Motor neuron (in vitro differentiated cells): ENCODE measurements around the gene ANKLE2. TPM values are rescaled to one million over a fixed set of nuclear protein-coding genes. Genes with fewer than 3 reads are reported as not detected.
"Not testable (repeated sequence)": the region's sequence is repeated elsewhere in the genome, so short reads cannot be mapped to it uniquely, and the experiment has no call there.

Source experiments
- ATAC-seq, 8 experiments: fragments of 200-7000 bp; cut with Tn5 transposase; replicated peaks in 6 of 8; 2 replicates each; pipeline ENCODE4 v1.8.0; 2021; ENCODE audit warnings: mild to moderate bottlenecking in 8 of 8, moderate library complexity in 8 of 8
- H3K27ac ChIP-seq, 2 donors: fragments of 250-450 bp; sonication (Bioruptor Pico); 2 replicates each; pipeline ENCODE4 v1.9.0; 2021; ENCODE audit warnings: antibody characterized with exemption in 2 of 2, mild to moderate bottlenecking in 2 of 2, moderate library complexity in 1 of 2
- H3K4me1 ChIP-seq, 2 donors: fragments of 250-450 bp; sonication (Bioruptor Pico); replicated peaks in 1 of 2; 2 replicates each; pipeline ENCODE4 v1.6.1; 2021; ENCODE audit warnings: antibody characterized with exemption in 2 of 2, mild to moderate bottlenecking in 2 of 2, moderate library complexity in 1 of 2
- H3K4me3 ChIP-seq, 5 donors: fragments of 250-450 bp; sonication (Bioruptor Pico); 2 replicates each; pipeline ENCODE4 v1.9.0; 2021; ENCODE audit warnings: antibody characterized with exemption in 5 of 5, mild to moderate bottlenecking in 5 of 5, moderate library complexity in 4 of 5
- WGBS, 10 experiments: fragments of 450-650 bp; shearing (Covaris generic); methylation state at CpG; one replicate each; pipeline ENCODE4 v1.0.0; 2022; 5-methylcytosine and 5-hydroxymethylcytosine counted together
- in situ Hi-C, 9 experiments: fragments of 400-800 bp; cut with MboI; loops; one replicate each; pipeline ENCODE4 v1.15.0; 2021; ENCODE audit warnings: low sequenced_read_pairs in 9 of 9, low pct_unique_long_range_greater_than_20kb in 2 of 9; ENCODE audit not compliant: unreplicated experiment in 9 of 9
- total RNA-seq, 8 experiments: library from RNA; unstranded; fragments of 300-600 nt; gene quantifications; 2 replicates each; pipeline versions ENCODE4 v1.2.3 to v1.2.4, GENCODE V29; 2022

Gene ANKLE2
- total RNA-seq, 8 experiments from 2014 or later, result 22.6 to 78.8 (median 36.8) TPM

DNA sequence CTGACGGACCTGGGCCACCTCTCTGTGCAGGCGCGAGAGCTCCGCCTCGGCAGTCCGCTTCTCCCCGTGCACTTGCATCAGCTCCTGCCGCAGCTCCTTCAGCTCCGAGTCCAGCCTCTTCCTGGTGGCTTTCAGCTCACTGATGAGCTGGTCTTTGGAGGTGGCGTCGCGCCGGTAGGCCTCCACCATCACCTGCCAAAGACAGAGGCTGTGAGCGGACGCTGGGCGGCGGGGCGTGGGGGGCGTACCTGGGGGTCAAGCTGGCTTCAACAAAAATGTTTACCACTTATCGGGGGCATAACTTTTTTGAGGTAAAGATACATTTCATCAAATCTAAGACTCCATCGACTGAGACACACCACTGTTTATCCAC, 27.5 kb upstream of the ANKLE2 start:
- H3K4me3 ChIP-seq, result no peak overlapping the region
- no peak for ATAC-seq
- in situ Hi-C loops, result no loop called here
- no peak overlapping the region for H3K27ac ChIP-seq
- no peaks in the 10 kb centered on the region for H3K4me1 ChIP-seq
- WGBS, 10 experiments, result 90% methylated on average over 8 of the region's 21 CpGs; no CpG with 5 or more reads in 9 of the 10 experiments

GRCh38 chr12:132788375-132789098, 26.9 kb upstream of the ANKLE2 start:
- no peak overlapping the region for H3K27ac ChIP-seq
- no peak for ATAC-seq
- in situ Hi-C loops, result no loop called here
- WGBS, 10 experiments, result 85 to 100% (median 97%) methylated on average over 1 to 9 of the region's 29 CpGs; no CpG with 5 or more reads in 3 of the 10 experiments
- H3K4me3 ChIP-seq, result no peak overlapping the region
- no peaks in the 10 kb centered on the region for H3K4me1 ChIP-seq

GRCh38 chr12:132787877-132788276, 26.2 kb upstream of the ANKLE2 start:
- ATAC-seq, result no peak
- H3K4me1 ChIP-seq, result no peaks in the 10 kb centered on the region
- in situ Hi-C loops, result no loop called here
- WGBS, 10 experiments, result 100% methylated on average over 2 of the region's 15 CpGs; no CpG with 5 or more reads in 9 of the 10 experiments
- H3K27ac ChIP-seq, result no peak overlapping the region
- H3K4me3 ChIP-seq, result no peak overlapping the region

DNA sequence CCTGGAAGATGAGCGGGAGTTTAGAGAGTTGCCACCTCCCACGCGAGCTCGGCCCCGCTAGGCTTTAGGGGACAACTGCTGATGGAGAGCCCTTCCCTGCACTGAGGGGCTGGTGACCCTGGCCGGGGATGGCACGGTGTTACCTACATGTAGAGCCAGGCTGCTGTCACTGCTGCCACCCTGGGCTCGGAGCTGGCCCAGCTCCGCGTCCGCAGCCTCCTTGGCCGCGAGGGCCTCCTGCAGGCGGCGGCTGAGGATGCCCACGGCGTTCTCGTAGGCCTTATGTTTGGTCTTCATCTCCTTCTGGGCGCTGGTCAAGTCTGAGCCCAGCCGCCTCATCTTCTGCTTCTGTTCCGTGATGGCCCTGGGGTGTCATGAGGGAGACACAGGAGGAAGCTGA, 24.6 kb upstream of the ANKLE2 start:
- Histone ChIP-seq H3K27ac (no peak overlapping the region), H3K4me1 (no peaks in the 10 kb centered on the region), H3K4me3 (no peak overlapping the region)
- 80 to 100% (median 96%) methylated on average over 1 to 20 of the region's 21 CpGs; no CpG with 5 or more reads in 4 of the 10 experiments for WGBS, 10 experiments
- no peak for ATAC-seq
- in situ Hi-C loops, result no loop called here

DNA sequence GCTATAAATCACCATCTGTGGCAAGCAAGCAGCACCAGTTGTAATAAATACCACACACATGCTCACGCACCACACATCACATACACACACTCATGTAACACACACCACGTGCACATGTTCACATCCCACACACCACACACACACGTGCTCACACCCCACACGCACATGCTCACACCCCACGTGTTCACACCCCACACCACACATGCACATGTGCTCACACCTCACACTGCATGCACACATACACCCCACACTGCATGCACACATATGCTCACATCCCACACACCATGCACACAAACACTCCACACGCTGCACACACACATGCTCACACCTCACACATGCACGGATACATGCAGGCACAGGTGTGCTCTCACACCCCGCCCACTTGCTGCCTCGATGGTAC, 22.9 kb upstream of the ANKLE2 start:
- peak in 3 of 8 experiments; percentile 18 to 23 (median 20) for ATAC-seq
- in situ Hi-C loops, result no loop called here
- Histone ChIP-seq H3K4me1 (no peaks in the 10 kb centered on the region), H3K27ac (no peak overlapping the region), H3K4me3 (no peak overlapping the region)
- WGBS, 10 experiments, result 38 to 100% (median 89%) methylated on average over 1 to 7 of the region's 9 CpGs; no CpG with 5 or more reads in 4 of the 10 experiments

- peak in 2 of 8 experiments; percentile 28 to 31 for ATAC-seq
- 42 to 100% (median 93%) methylated on average over 1 to 14 of the region's 22 CpGs; no CpG with 5 or more reads in 3 of the 10 experiments for WGBS, 10 experiments
- in situ Hi-C loops, result no loop called here
- no peak overlapping the region for H3K27ac ChIP-seq
- no peaks in the 10 kb centered on the region for H3K4me1 ChIP-seq
- H3K4me3 ChIP-seq, result no peak overlapping the region
These were observed 22.4 kb upstream of the ANKLE2 start for GRCh38 chr12:132783917-132784531.

GRCh38 chr12:132781938-132782337, 20.3 kb upstream of the ANKLE2 start:
- H3K4me1 ChIP-seq, result no peaks in the 10 kb centered on the region
- WGBS, 10 experiments, result 78 to 97% (median 91%) methylated on average over 4 to 8 of the region's 12 CpGs; no CpG with 5 or more reads in 5 of the 10 experiments
- no peak overlapping the region for H3K27ac ChIP-seq
- no peak for ATAC-seq
- in situ Hi-C loops, result no loop called here
- no peak overlapping the region for H3K4me3 ChIP-seq

- peak in 4 of 8 experiments; percentile 19 to 28 (median 24) for ATAC-seq
- in situ Hi-C loops, result no loop called here
- no peak overlapping the region for H3K27ac ChIP-seq
- no peak overlapping the region for H3K4me3 ChIP-seq
- no peaks in the 10 kb centered on the region for H3K4me1 ChIP-seq
- WGBS, 10 experiments, result 84 to 98% (median 90%) methylated on average over 2 to 8 of the region's 30 CpGs; no CpG with 5 or more reads in 7 of the 10 experiments
These were observed 18.2 kb upstream of the ANKLE2 start for GRCh38 chr12:132779781-132780353.

DNA sequence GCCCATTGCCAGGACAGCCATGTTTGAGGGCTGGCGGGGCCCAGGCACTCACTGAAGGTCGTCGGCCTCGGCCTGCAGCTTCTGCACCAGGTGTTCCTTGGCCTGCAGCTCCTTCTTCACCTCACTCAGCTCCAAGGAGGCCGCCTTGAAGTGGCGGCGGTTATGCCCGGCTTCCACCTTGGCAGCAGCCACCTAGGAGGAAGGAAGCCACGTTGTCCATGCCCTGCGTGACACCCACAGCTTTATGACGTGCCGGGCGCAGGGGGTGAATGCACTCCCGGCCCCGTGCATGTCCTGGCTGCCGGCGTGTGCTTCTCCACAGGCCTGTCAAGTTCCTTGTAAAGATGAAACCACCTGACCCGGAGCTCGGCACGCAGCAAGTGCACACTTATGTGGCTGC, 16.0 kb upstream of the ANKLE2 start:
- no peak overlapping the region for H3K27ac ChIP-seq
- no peak for ATAC-seq
- H3K4me3 ChIP-seq, result no peak overlapping the region
- in situ Hi-C loops, result no loop called here
- 67 to 100% (median 100%) methylated on average over 2 to 3 of the region's 20 CpGs; no CpG with 5 or more reads in 4 of the 10 experiments for WGBS, 10 experiments
- no peaks in the 10 kb centered on the region for H3K4me1 ChIP-seq

DNA sequence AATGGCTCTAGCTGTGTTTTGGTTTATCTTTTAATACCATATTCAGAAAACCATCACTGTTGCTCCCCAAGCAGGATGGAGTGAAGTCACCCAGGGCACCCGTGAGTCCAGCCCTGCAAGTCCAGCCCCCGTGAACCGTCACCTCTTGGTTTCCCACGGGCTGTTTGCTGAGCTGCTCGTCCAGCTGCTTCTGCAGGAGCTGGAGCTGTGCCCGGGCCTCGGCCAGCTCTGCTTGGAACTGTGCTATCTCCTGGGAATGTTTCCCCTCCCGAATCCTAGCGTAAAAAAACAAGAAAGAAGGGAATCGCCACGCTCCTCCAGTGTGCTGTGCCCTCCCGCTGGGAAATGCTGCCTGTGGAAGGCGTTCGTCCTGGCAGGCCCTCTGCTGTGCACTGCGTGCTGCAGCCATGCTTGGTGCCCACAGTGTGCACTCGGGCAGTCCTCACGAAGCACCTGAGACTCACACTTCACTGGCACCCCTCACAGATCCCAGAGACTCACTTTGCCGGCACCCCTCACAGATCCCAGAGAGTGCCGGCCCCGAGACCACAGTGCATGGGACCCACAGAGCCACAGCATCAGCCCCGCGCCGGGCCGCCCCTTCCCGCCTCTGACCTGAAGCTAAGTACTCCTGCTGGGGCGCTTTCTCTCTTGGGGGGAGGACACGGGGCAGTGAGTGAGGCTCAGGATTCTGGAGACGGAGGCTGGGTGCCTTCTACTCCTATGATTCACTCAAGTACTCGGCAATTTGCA, 15.4 kb upstream of the ANKLE2 start:
- Histone ChIP-seq H3K4me3 (no peak overlapping the region), H3K4me1 (no peaks in the 10 kb centered on the region), H3K27ac (no peak overlapping the region)
- in situ Hi-C loops, result no loop called here
- ATAC-seq, result no peak
- 80 to 97% (median 90%) methylated on average over 3 to 20 of the region's 29 CpGs; no CpG with 5 or more reads in 3 of the 10 experiments for WGBS, 10 experiments

DNA sequence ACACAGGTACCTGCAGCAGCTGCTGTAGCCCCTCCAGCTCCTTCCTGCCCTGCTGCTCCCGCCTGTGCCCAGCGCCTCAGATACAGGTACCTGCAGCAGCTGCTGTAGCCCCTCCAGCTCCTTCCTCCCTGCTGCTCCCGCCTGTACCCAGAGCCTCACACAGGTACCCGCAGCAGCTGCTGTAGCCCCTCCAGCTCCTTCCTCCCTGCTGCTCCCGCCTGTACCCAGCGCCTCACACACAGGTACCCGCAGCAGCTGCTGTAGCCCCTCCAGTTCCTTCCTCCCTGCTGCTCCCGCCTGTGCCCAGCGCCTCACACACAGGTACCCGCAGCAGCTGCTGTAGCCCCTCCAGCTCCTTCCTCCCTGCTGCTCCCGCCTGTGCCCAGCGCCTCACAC, 14.6 kb upstream of the ANKLE2 start:
- H3K27ac ChIP-seq, in situ Hi-C loops, H3K4me3 ChIP-seq, ATAC-seq, H3K4me1 ChIP-seq: not testable (repeated sequence)
- 90 to 100% (median 94%) methylated on average over 1 to 6 of the region's 12 CpGs; no CpG with 5 or more reads in 6 of the 10 experiments for WGBS, 10 experiments

DNA sequence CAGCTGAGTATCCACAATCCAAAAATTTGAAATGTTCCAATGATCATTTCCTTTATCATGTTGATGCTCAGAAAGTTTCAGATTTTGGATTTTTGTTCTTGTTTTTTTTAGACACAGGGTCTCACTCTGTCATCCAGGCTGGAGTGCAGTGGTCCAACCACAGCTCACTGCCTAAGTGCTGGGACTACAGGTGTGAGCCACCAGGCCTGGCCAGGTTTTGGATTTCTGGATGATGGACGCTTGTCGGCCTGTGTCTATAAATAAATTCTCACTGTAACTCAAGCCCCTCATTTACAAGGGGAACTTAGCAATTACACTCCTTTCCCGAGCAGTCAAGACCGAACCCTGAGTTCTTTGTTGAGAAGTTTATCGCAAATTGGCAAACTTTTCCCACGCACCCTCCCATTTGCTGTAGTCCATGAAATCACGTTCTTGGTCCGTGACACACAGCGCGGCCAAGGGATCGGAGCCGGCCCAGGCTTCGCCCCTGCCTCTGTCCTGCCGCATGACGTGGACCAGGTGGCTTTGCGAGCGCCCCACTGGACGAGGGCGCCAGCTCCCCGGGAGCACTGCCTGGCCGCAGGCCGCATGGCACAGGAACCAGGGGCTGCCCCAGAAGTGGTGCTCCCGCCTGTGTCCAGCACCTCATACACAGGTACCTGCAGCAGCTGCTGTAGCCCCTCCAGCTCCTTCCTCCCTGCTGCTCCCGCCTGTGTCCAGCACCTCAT, 14.0 kb upstream of the ANKLE2 start:
- WGBS, 10 experiments, result 80 to 100% (median 93%) methylated on average over 1 to 20 of the region's 24 CpGs
- no peak for ATAC-seq
- in situ Hi-C loops, result no loop called here
- Histone ChIP-seq H3K4me3 (no peak overlapping the region), H3K4me1 (no peaks in the 10 kb centered on the region), H3K27ac (no peak overlapping the region)
